ENCODE results near the gene PANX2.
"Not testable (repeated sequence)": the region's sequence is repeated elsewhere in the genome, so short reads cannot be mapped to it uniquely, and the experiment has no call there.

PANX2 gene

GRCh38 chr22:50168490-50169180 is 1.9 kb upstream of the PANX2 start:
- not testable (repeated sequence) for H2AFZ ChIP-seq (ENCODE audit: insufficient read depth, low read length, poor library complexity); H3K27ac ChIP-seq (ENCODE audit: low read depth, low read length); H3K4me3 ChIP-seq (ENCODE audit: low read depth, low read length); H3K18ac ChIP-seq (ENCODE audit: low read length); H2BK5ac ChIP-seq (ENCODE audit: low read depth, low read length, poor library complexity); H3K14ac ChIP-seq (ENCODE audit: low read length); H4K8ac ChIP-seq (ENCODE audit: low read depth, low read length); H3K23ac ChIP-seq (ENCODE audit: low read length); H3K79me2 ChIP-seq (ENCODE audit: control insufficient read depth, insufficient read depth, low read length, poor library complexity); H2BK120ac ChIP-seq (ENCODE audit: insufficient read depth, low read length, poor library complexity); H3K9ac ChIP-seq (ENCODE audit: low read length); DNase-seq; H3K4me1 ChIP-seq (ENCODE audit: control insufficient read depth in 1 of 2, insufficient read depth in 2 of 2, low read length in 2 of 2); H3K36me3 ChIP-seq (ENCODE audit: control insufficient read depth in 1 of 2, insufficient read depth in 2 of 2, low read length in 2 of 2); H3K4ac ChIP-seq (ENCODE audit: low read depth, low read length); H4K91ac ChIP-seq (ENCODE audit: low read depth, low read length); H2BK12ac ChIP-seq (ENCODE audit: low read length); H4K12ac ChIP-seq (ENCODE audit: low read depth, low read length); H2AK5ac ChIP-seq (ENCODE audit: low read length); H3K4me2 ChIP-seq (ENCODE audit: low read length); H3K79me1 ChIP-seq (ENCODE audit: low read length)
- WGBS (ENCODE audit: extremely low coverage, insufficient coverage, insufficient read length): 100% methylated on average over 1 of the region's 5 CpGs
- Histone ChIP-seq H3K9me3 (ENCODE audit: insufficient read depth, low read depth, low read length) (peaks cover 14% of the 10 kb centered on the region), H3K27me3 (ENCODE audit: insufficient read depth, low read length) (peaks cover 17% of the 10 kb centered on the region)

- no peaks in the 10 kb centered on the region for H3K4me1 ChIP-seq (ENCODE audit: control insufficient read depth in 1 of 2, insufficient read depth in 2 of 2, low read length in 2 of 2)
- H3K36me3 ChIP-seq (ENCODE audit: control insufficient read depth in 1 of 2, insufficient read depth in 2 of 2, low read length in 2 of 2): no peaks in the 10 kb centered on the region
- no peak overlapping the region for H4K12ac ChIP-seq (ENCODE audit: low read depth, low read length)
- H3K14ac ChIP-seq (ENCODE audit: low read length): no peak overlapping the region
- no peak overlapping the region for H3K4ac ChIP-seq (ENCODE audit: low read depth, low read length)
- peaks cover 14% of the 10 kb centered on the region for H3K9me3 ChIP-seq (ENCODE audit: insufficient read depth, low read depth, low read length)
- H2AFZ ChIP-seq (ENCODE audit: insufficient read depth, low read length, poor library complexity): no peak overlapping the region
- H3K27me3 ChIP-seq (ENCODE audit: insufficient read depth, low read length): peaks cover 17% of the 10 kb centered on the region
- H4K91ac ChIP-seq (ENCODE audit: low read depth, low read length): no peak overlapping the region
- H3K27ac ChIP-seq (ENCODE audit: low read depth, low read length): no peak overlapping the region
- no peak overlapping the region for H3K9ac ChIP-seq (ENCODE audit: low read length)
- no peak overlapping the region for H3K4me3 ChIP-seq (ENCODE audit: low read depth, low read length)
- no peak overlapping the region for H4K8ac ChIP-seq (ENCODE audit: low read depth, low read length)
- no peak overlapping the region for H2BK120ac ChIP-seq (ENCODE audit: insufficient read depth, low read length, poor library complexity)
- no peak overlapping the region for H3K23ac ChIP-seq (ENCODE audit: low read length)
- H3K79me1 ChIP-seq (ENCODE audit: low read length): peaks cover 2% of the 10 kb centered on the region
- H3K18ac ChIP-seq (ENCODE audit: low read length): no peak overlapping the region
- H2BK12ac ChIP-seq (ENCODE audit: low read length): peak overlapping the region; percentile 68
- WGBS (ENCODE audit: extremely low coverage, insufficient coverage, insufficient read length): no CpG with 5 or more reads among the region's 36 CpGs
- no peak overlapping the region for H2BK5ac ChIP-seq (ENCODE audit: low read depth, low read length, poor library complexity)
- H3K79me2 ChIP-seq (ENCODE audit: control insufficient read depth, insufficient read depth, low read length, poor library complexity): no peaks in the 10 kb centered on the region
- no peak overlapping the region for H2AK5ac ChIP-seq (ENCODE audit: low read length)
- H3K4me2 ChIP-seq (ENCODE audit: low read length): peak overlapping the region; percentile 94
- no peak for DNase-seq
Observed at GRCh38 chr22:50169181-50169759, 1.3 kb upstream of the PANX2 start.

GRCh38 chr22:50169774-50170341 is 673 bp upstream of the PANX2 start:
- Histone ChIP-seq H3K79me1 (ENCODE audit: low read length) (peaks cover 2% of the 10 kb centered on the region), H4K8ac (ENCODE audit: low read depth, low read length) (peak overlapping the region; percentile 86), H3K4ac (ENCODE audit: low read depth, low read length) (no peak overlapping the region), H3K4me1 (ENCODE audit: control insufficient read depth in 1 of 2, insufficient read depth in 2 of 2, low read length in 2 of 2) (no peaks in the 10 kb centered on the region), H3K18ac (ENCODE audit: low read length) (peak overlapping the region; percentile 77), H3K9ac (ENCODE audit: low read length) (no peak overlapping the region), H2AFZ (ENCODE audit: insufficient read depth, low read length, poor library complexity) (peak overlapping the region; percentile 38), H3K14ac (ENCODE audit: low read length) (peak overlapping the region; percentile 67), H2BK12ac (ENCODE audit: low read length) (no peak overlapping the region), H3K4me2 (ENCODE audit: low read length) (peak overlapping the region; percentile 94), H3K36me3 (ENCODE audit: control insufficient read depth in 1 of 2, insufficient read depth in 2 of 2, low read length in 2 of 2) (no peaks in the 10 kb centered on the region), H3K27me3 (ENCODE audit: insufficient read depth, low read length) (peaks cover 17% of the 10 kb centered on the region), H3K9me3 (ENCODE audit: insufficient read depth, low read depth, low read length) (peaks cover 14% of the 10 kb centered on the region), H3K23ac (ENCODE audit: low read length) (no peak overlapping the region), H3K79me2 (ENCODE audit: control insufficient read depth, insufficient read depth, low read length, poor library complexity) (no peaks in the 10 kb centered on the region), H2BK5ac (ENCODE audit: low read depth, low read length, poor library complexity) (peak overlapping the region; percentile 54), H3K4me3 (ENCODE audit: low read depth, low read length) (peak overlapping the region; percentile 44), H2BK120ac (ENCODE audit: insufficient read depth, low read length, poor library complexity) (peak overlapping the region; percentile 79), H4K12ac (ENCODE audit: low read depth, low read length) (peak overlapping the region; percentile 74), H2AK5ac (ENCODE audit: low read length) (no peak overlapping the region), H3K27ac (ENCODE audit: low read depth, low read length) (no peak overlapping the region), H4K91ac (ENCODE audit: low read depth, low read length) (peak overlapping the region; percentile 86)
- WGBS (ENCODE audit: extremely low coverage, insufficient coverage, insufficient read length): no CpG with 5 or more reads among the region's 70 CpGs
- DNase-seq: peak in 1 of 2 donors; percentile 9

- no peak overlapping the region for H3K14ac ChIP-seq (ENCODE audit: low read length)
- no peak overlapping the region for H2AFZ ChIP-seq (ENCODE audit: insufficient read depth, low read length, poor library complexity)
- no peak overlapping the region for H4K12ac ChIP-seq (ENCODE audit: low read depth, low read length)
- no peaks in the 10 kb centered on the region for H3K79me2 ChIP-seq (ENCODE audit: control insufficient read depth, insufficient read depth, low read length, poor library complexity)
- H3K23ac ChIP-seq (ENCODE audit: low read length): no peak overlapping the region
- no peak overlapping the region for H3K4ac ChIP-seq (ENCODE audit: low read depth, low read length)
- H2BK5ac ChIP-seq (ENCODE audit: low read depth, low read length, poor library complexity): no peak overlapping the region
- no peak overlapping the region for H4K8ac ChIP-seq (ENCODE audit: low read depth, low read length)
- H3K36me3 ChIP-seq (ENCODE audit: control insufficient read depth in 1 of 2, insufficient read depth in 2 of 2, low read length in 2 of 2): no peaks in the 10 kb centered on the region
- H3K79me1 ChIP-seq (ENCODE audit: low read length): peaks cover 2% of the 10 kb centered on the region
- H3K4me1 ChIP-seq (ENCODE audit: control insufficient read depth in 1 of 2, insufficient read depth in 2 of 2, low read length in 2 of 2): peaks cover 0 to 2% of the 10 kb centered on the region in 2 experiments
- no CpG with 5 or more reads among the region's 15 CpGs for WGBS (ENCODE audit: extremely low coverage, insufficient coverage, insufficient read length)
- no peak overlapping the region for H2BK120ac ChIP-seq (ENCODE audit: insufficient read depth, low read length, poor library complexity)
- peak overlapping the region; percentile 13 for H2AK5ac ChIP-seq (ENCODE audit: low read length)
- no peak overlapping the region for H2BK12ac ChIP-seq (ENCODE audit: low read length)
- no peak overlapping the region for H3K18ac ChIP-seq (ENCODE audit: low read length)
- DNase-seq: no peak
- no peak overlapping the region for H3K4me2 ChIP-seq (ENCODE audit: low read length)
- no peak overlapping the region for H3K27ac ChIP-seq (ENCODE audit: low read depth, low read length)
- H3K9me3 ChIP-seq (ENCODE audit: insufficient read depth, low read depth, low read length): peaks cover 8% of the 10 kb centered on the region
- peaks cover 17% of the 10 kb centered on the region for H3K27me3 ChIP-seq (ENCODE audit: insufficient read depth, low read length)
- no peak overlapping the region for H3K9ac ChIP-seq (ENCODE audit: low read length)
- no peak overlapping the region for H3K4me3 ChIP-seq (ENCODE audit: low read depth, low read length)
- no peak overlapping the region for H4K91ac ChIP-seq (ENCODE audit: low read depth, low read length)
Observed at GRCh38 chr22:50171319-50171964, 911 bp downstream of the PANX2 start.
